GM18873 (cell line): Measurements from ENCODE around the gene TBC1D9B.

Experiments
- ATAC-seq: cut with Tn5 transposase; IDR thresholded peaks from one replicate; pipeline ENCODE4 v1.9.1; 2021; ENCODE audit warnings: mild to moderate bottlenecking, moderate library complexity, moderate number of reproducible peaks; ENCODE audit not compliant: unreplicated experiment, low FRiP score

TBC1D9B gene

DNA sequence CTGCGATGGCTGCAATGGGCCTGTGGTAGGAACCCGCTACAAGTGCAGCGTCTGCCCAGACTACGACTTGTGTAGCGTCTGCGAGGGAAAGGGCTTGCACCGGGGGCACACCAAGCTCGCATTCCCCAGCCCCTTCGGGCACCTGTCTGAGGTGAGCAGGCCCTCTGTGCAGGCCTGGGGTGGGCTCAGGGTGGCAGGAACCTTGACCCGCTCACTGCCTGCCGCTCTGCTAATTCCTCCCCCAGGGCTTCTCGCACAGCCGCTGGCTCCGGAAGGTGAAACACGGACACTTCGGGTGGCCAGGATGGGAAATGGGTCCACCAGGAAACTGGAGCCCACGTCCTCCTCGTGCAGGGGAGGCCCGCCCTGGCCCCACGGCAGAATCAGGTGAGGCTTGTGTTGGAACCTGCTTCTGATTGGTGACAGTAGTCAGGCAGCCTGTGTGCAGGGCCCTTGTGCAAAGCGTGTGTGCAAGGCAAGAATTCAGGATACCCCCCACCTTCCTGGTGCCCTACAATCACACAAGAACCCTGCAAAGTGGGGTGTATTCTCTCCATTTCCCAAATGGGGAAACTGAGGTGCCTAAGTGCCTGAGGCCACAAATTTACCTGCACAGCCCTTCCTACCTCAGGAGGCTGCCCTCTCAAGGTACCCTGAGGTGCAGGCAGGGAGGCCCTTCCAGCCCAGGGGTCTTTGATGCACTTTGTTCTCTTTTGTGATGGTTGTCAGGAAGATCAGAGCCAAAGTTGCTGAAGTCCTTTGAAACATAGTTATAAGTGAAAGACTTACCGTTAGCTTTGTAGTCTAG lies 83.6 kb downstream of the TBC1D9B start:
- ATAC-seq = no peak

DNA sequence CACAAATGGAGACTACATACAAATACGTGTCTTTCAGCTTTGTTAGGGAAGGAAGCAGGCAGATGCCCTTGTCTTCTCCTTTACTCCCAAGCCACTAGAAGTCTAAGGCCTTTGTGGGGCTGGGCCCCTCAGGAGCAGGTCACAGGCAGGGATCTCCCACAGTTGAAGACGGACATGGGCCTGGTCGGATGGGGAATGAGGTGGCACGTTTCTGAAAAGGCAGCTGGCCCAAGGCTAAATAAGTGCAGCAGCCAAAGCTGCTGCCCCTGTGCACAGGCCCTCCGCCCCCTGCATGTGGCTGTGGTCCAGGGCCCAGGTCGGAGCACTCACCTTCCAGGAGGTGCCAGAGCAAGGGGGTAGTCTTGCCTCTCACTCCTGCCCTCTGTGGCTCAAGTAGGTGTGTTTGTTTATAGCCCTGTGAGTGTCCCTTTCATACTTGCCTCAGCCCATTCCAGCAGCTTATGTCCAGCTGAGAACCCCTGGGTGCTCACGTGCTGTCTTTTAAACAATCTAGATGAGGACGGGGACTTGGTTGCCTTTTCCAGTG lies 85.2 kb downstream of the TBC1D9B start:
- no peak for ATAC-seq

DNA sequence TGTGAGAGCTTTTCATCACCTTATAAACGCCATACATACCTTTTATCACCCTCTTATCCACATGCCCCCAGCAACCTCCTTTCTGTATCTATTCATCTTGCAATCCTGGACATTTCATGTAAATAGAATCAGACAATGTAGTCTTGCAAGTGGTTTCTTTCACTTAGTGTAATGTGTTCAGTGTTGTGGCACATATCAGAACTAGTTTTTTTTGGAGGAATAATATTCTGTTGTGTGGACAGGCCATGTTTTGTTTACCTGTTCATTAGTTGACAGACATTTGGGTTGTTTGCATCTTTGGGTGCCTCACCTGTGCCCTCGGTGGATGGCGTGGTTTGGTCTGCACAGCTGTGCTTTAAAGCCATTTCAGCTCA lies 85.7 kb downstream of the TBC1D9B start:
- ATAC-seq = no peak

DNA sequence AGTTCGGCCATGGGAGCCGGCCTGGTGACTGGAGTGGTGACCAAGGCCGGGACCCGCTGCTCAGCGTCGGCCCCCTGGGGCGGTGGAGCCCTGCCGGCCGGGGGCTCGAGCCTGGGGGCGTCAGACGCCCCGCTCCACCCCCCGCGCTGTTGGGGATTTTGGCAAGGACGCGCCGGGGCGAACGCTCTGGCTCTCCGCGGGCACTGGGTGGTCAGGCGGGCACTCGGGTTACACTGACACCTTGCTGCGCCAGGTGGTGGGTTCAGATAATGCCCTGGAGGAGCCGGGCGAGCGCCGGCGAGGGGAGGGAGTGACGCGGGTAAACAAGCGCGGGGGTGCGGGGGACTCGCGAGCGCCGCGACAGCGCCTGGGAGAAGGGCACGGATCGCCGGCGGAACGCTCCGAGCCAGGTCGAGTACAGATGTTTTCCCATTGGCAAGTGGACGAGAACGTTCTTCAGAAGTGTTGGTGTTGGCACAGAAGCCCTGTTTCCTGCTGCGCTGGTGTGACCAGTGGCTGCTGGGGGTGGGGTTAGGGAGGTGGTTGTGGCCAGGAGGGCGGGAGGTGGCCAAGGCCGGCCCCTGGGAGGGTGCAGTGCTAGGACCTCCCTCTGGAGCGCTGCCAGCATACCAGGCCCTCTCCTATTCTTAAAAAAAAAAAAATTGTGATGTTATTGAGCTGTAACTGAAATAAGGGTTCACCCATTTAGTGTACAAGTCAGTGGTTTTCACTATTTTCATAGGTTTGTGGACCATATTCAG lies 86.2 kb downstream of the TBC1D9B start:
- peak; percentile 34 for ATAC-seq

DNA sequence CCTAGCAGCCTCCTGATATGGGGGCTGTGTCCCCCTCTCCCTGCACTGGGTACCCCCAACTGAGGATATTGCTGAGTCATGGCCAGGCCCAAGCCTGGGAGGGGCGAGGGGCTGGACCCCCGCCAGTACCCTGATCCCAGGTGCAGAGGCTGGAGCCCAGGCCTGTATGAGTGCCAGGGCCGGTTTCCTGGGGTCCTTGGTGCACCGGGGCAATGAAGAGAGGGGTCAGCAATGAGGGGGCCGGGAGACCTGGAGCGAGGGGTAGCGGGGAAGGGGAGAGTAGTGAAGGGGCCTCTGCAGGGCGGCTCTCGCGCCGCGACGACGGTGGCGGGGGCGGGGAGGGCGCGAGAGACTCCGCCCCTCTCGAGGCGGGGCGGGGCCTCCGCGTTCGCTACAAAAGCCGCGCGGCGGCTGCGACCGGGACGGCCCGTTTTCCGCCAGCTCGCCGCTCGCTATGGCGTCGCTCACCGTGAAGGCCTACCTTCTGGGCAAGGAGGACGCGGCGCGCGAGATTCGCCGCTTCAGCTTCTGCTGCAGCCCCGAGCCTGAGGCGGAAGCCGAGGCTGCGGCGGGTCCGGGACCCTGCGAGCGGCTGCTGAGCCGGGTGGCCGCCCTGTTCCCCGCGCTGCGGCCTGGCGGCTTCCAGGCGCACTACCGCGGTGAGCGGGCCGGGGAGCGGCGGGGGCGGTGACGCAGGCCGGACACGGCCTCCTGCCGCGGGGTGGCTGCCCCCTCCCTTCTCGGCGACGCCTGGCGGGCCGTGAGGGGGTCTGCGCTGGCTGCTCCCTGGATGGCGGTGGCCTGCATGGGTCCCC lies 87.0 kb downstream of the TBC1D9B start, which contains the start of gene SQSTM1:
Gene SQSTM1, plus strand, starts transcription at position 423 of the 815 bp plus-strand sequence. Its CDS starts 32 bp downstream, at position 455.
- no peak for ATAC-seq

DNA sequence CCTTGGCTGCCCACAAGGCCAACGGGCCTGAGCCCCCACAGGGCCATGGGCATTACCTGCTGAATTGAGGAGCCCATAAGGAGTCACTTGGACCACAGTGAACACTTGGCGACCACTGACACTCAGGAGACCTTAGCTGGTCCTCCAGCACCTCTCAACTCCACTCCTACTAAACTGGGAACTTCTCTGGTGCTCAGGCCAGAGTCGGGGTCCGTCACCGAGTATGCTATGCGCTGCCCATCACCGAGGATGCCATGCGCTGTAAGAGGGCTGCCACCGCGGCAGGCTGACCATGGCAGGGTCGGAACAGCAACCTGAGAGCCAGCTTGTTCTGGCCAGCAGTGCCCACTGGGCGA lies 87.6 kb downstream of the TBC1D9B start:
- ATAC-seq = no peak

DNA sequence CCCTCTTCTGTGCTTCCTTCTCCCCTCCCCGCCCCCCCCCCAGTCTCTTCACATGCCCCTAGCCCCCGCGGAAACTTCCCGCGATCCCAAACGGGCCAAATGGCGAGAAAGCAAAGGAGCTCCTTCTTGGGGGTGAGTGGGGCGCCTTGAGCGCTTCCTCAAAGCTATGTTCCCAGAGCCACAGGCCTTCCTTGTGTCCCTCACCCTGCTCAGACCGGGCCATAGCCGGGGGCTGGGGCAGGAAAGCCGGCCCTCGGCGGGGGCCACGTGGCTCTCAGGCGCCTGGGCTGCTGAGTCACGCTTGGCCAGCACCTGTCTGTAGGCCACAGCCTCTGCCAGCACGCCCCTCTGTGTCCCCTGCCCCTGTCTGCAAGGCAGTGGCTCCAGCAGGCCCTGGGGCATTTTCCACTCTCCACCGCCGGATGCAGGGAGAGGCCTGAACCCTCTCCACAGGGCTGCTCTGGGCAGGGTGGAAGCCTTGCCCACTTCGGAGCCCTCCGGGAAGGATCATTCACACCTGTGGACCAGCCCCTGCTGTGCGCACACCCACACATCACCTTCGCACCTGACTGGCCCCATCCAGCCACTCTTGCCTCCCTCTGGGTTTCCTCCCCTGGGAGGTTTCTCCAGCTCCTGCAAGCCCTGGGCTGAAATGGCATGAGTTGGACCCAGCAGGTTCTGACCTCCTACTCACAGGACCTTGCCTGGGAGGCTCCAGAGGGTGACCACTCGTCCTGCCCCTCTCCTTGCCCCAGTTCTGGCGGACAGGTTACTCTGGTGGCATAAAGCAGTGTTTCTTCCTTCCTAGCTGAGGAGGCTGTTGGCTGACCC lies 88.2 kb downstream of the TBC1D9B start:
- ATAC-seq = no peak

DNA sequence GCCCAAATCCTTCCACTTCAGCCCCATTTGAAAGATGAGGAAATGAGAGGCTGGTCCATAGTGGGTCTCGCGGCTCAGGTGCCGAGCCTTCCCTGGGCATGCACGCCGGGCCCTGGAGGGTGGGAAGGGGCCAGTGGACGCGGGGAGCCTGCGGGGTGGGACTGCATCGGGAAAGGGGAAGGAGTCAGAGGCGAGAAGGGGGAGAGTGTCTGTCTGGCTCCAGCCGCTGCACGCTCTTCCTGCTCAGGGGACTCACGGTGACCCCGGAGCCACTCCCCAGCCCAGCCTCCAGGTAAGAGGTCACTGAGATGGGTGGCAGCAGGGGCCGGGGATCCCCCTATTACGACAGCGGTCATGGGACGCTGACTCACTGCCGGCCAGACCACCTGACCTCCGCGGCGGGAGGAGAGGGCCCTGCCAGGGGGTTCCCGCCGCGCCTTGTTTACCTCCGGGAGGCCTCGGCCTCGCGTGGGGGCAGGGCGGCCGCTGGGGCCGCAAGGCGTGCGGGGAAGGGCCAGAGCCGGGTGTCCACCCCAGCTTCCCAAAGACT lies 88.9 kb downstream of the TBC1D9B start:
- ATAC-seq = peak; percentile 59

DNA sequence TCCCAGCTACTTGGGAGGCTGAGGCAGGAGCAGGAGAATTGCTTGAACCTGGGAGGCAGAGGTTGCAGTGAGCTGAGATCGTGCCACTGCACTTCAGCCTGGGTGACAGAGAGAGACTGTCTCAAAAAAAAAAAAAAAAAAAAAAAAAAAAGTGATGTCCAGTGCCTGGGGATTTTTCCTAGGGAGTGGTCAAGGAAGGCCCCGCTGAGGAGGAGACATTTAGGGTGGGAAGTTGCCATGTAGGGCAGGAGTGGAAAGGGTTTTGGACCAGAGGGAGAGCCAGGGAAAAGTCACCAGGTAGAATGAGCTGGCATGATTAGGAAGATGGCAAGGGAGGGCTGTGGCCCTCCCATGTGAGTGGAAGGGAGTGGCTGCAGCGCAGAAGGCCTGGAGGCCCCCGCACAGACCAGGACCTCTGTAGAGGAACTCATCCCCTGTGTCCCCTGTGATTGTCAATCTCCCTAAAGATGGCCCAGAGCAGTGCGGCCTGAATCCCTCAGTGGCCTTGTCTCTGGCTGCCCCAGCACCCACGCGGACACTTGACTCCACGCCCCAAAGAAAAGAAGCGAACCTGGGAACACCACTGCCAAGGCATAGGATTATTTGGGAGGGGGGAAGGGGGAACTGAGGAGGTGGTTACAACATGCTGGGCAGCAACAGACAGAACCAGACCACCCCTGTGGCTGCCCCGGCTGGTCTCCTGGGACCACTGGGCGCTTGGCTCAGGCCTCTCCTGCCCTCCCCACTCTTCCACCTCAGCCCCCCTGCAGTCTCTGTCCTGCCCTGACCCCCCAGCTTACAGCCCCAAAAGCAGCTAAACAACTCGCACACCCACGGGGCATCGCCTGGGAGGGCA lies 89.6 kb downstream of the TBC1D9B start:
- ATAC-seq = no peak

DNA sequence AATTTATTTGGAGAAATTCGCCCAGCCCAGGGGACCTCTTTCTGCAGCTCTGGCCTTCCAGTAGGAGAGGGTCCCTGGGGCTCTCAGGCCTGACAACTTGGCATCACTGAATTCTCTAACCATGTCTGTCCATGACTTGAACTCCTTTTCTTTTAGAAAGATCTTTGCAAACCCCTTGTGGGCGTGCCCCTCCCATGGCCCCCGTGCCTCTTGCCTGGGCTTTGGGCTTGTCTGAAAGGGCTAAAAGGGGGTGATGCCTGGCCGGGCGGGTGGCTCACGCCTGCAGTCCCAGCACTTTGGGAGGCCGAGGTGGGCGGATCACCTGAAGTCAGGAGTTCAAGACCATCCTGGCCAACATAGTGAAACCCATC lies 90.2 kb downstream of the TBC1D9B start:
- ATAC-seq = no peak

DNA sequence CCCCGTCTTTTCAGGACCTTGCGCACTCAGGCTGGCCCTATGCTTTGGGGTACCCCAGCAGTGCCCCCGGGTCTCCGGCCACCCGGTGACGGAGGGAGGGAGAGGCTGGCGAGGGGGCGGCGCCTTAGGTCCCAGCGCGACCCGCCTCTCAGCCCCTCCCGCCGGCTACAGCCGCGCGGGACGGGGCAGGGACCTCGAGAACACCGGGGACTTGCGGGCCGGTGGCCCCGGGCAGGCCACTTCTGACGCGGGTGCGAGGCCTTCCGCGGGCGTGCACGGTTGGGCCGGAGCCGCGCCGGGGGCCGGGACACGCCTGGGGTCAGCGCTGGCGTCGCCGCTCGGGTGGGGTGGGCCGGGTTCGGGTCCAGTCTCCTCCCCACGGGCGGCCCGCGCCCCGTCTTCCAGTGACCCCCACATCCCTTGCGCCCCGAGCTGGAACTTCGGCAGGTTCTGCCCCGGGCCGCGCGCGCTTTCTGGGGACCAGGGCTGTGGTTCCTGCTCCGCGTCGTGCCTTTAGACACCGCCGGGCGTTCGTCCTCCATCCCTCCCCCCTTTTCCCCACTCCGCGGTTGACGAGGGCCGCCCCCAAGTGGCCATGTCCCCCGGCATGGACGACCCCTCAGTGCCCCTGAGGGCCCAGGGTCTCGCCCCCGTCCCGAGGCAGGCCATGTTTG lies 90.8 kb downstream of the TBC1D9B start:
- no peak for ATAC-seq

DNA sequence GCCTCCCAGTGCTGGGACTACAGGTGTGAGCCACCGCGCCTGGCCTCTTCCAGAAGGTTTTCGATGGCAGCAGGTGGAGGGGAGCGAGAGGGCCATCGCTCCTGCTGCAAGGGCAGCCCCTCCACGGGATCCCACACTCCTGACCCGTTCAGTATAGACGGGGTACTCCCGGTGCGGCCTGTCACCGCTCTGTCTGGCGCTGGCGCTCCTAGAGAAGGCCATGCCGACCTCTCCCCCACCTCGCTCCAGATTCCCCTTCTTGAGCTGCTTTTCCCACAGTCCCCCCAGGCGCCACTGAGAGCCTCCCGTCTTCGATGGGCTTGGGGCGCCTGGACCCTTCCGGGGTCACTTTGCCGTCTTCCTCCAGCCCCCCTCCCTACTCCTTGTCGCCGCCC lies 91.3 kb downstream of the TBC1D9B start:
- no peak for ATAC-seq

DNA sequence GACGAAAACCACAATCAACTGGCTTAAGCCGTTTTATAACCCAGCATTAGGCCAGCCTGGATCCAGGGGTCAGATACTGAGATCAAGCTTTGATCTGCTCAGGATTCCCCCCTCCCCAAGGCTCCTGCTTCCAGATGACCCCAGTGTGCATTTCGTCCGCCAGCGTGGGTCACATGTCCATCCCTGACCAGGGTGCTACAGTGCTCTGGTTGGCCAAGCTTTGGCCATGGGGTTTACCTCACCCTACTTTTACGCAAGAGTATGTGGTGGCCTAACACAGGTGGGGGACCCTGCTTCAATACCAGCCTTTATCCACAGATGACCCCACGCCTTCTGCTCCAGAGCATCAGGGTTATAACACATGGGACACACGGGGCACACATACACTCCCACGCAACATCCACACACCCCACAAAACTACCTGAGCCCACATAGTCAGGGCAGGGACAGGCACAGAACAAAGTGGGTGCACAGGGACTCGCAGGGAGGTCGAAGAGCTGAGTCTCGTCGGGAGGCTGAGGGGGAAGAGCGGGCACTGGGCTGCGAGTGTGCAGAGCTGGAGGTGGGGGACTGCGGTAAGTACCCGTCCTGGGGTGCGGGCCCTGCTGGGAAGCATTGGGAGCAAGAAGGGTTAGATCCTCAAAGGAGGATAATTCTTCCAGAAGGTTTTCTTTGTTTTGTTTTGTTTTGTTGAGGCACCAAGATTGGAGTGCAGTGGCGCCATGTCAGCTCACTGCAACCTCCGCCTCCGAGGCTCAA lies 92.0 kb downstream of the TBC1D9B start:
- ATAC-seq = no peak

DNA sequence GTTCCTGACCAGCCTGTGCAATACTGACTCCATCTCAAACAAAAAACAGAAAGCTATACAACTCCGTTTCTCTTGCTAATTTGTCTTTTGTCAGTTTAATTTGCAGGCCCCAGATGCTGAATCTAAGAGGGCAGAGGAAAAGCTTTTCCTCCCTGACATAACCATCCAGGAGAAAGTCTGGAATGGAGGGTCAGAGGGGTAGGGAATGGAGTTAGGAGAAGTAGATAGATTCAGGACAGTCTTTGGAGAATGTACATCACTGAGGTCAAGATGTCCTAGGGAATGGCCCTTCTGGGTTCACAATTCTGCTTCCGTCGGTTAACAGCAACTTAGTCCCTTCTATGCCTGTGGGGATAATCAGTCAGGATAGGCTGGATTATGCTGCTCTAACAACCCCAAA lies 93.6 kb downstream of the TBC1D9B start:
- no peak for ATAC-seq

DNA sequence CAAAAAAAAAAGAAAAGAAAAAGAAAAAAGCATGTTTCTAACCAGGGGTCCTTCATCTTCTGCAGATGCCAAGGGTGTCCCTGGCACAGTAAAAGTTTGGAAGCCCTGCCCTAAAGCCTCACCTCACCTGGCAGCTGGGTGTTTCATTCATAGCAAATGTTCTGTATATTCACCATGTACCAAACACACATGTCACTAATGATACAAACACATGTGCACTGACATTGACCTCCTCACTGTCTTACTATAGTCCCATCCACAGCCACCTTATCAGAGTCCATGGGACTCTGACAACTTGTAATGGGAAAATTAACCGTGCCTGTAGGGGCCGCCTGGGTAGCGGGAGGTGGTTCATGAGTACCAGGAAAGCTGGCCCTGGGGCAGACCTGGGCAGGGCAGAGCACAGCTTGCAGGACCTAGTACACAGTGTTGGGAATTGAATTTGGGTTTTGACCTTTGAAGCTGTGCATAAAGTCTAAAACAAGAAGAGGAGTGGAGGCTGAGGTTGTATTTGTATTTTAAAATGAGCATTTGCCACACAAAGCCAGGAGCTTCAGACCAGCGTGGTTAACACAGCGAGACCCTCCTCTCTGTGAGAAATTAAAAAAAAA lies 94.6 kb downstream of the TBC1D9B start:
- no peak for ATAC-seq

DNA sequence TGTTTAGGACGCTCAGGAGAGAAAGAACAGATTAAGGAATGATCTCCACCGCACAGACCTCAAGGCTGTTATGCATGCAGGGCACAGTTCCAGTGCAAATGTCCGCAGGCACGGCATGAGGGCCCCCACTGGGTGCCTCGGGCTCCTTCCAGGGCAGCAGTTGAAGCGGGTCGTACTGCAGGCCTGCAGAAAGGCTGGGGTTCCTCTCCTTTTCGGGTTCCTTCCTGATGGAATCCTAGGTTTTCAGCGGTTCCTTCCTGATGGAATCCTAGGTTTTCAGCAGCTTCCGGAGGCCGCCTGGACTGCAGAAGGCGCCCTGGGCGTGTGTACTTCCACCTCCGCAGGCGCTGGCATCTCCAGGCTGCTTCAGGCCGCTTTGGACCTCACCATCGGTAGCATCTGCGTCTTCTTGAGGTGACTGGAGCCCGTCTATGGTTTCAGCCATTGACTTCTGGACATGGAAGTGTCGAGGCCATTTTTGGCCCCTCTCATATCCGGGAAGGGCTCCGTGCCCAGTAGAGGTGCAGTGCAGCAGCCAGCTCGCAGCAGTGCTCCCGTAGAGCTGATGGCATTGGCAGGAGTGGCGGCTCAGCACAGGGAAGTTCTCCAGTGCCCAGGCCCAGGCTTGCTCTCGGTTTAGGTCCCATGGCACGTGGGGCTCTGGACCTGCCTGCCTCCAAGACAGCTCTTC lies 95.4 kb downstream of the TBC1D9B start:
- ATAC-seq = no peak
